HuH-7.5 (cell line): ENCODE results near the gene FZR1.
"Not testable (repeated sequence)": the region's sequence is repeated elsewhere in the genome, so short reads cannot be mapped to it uniquely, and the experiment has no call there.

Experiments
- DNase-seq: peaks from one replicate; pipeline ENCODE4 v3.0.0; 2011; ENCODE audit warnings: low spot score

FZR1 gene

DNA sequence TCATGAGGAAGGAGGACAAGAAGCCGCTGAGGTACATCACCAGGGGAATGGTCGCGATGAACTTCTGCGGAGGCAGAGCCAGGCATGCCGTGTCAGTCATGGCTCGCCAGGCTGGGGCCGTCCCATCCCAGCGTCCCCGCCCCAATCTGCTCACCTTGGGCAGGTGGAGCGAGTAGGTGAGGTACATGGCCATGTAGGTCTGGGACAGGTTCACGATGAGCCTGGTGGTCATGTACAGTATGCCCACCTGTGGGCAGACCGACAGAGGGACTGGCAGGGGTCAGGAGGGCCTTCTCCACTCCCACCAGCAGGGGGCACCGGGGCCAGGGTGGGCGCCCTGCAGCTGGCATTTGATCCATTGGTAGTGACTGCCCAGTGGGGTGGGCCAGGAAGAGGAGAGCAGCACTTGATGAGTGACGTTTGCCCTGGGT lies 41.2 kb downstream of the FZR1 start:
- DNase-seq = no peak

DNA sequence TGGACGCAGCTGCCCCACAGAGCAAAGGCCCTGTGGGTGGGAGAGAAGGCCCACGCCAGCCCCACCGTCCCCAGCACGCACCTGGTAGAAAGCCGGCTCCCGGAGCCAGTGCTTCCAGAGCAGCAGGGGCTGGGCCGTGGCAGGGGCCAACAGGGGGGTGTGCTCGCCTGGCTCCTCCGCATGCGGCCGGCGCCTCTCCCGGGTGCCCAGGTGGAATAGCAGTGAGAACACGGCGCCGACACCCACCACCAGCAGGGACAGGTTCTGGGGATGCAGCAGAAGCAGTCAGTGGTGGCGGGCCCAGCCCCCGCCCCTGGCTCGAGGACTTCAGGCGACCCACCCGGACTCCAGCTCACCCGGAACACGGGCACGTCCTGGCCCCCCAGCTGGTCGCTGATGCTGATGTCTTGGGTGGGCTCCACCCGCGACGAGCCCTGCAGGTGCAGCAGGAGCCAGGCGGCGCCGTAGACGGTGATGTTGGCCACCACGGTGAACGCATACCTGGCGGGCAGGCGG lies 41.7 kb downstream of the FZR1 start:
- no peak for DNase-seq

DNA sequence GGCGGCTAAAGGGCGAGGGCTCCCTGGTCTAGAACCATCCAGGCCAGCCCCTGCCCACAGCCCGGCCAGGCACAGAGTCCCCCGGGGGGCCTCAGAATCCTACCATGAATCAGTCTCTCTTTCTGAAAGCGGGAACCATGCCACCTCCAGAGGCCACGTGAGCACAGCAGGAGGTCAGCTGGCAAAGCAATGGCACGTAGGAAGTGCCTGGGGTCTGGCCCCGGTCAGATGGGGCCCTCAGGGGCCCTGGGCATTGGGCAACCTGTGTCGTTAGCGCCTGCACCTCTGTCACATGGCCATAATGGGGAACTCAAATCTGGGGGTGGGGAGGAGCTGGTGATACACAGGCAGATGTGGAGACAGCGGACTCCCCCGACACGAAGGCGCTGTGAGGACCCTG lies 42.5 kb downstream of the FZR1 start:
- DNase-seq = no peak

DNA sequence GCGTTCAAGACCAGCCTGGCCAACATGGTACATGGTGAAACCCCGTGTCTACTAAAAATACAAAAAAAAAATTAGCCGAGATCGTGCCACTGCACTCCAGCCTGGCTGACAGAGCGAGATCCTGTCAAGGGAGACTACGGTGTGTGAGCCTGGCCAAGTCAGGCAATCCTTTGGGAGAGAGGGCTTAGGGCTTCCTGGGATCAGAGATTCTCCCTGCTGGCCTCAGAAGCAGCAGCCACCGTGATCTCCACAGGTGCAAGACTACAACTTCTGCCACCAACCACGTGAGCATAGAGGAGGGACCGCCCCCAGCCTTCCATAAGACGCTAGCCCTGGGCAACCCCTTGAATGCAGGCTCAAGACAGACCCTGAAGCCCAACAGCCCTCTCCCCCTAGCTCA lies 43.7 kb downstream of the FZR1 start:
- DNase-seq = no peak

DNA sequence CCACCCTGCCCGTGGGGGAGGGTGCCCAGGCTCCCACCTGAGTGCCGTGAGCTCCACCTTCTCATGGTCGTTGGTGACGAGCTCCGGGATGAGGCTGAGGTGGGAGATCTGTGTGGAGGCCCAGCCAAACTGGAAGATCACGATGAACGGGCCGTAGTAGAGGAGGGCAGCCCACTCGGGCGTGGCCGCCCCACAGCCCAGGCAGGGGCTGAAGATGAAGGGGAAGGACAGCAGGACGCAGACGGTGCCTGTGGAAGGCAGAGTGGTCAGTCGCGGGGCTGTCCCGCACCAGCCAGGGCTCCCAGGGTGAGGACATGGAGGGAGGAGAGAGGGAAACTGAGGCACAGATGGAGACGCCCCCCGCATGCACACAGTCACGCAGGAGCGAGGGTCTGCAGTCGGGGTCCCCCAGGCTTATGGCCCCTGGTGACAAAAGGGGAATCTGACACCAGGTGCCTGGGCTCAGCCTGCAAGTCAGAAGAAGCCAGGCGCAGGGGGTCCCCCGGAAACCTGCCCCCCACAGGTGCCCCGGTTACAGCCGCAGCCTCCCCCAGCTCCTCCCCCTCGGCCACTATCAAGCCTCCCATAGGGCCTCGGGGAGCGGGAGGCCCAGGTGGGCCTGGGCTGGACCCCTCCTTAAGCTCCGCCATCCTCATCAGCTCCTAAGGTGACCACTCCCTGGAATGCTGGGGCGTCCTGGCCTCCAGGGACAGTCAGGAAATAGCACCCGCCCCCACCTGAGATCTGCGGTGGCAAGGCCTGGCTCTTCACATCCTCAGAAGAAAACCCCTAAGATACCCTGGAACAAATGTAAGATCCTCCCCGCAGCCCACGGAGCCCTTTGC lies 45.1 kb downstream of the FZR1 start:
- no peak for DNase-seq

DNA sequence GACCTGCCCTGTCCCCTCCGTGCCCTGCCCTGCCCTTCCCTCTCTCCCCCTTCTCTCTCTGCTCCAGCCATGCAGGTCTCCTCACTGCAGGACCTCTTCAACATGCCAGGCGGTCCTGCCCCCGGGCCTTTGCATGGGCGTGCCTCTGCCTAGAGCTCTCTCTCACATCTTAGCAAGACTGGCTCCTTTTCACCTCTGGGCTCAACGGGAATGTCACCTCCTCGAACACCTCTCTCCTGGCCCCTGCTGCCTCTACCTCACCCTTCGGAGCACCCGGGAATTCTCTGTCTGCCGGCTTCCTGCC lies 45.6 kb downstream of the FZR1 start:
- DNase-seq = no peak

DNA sequence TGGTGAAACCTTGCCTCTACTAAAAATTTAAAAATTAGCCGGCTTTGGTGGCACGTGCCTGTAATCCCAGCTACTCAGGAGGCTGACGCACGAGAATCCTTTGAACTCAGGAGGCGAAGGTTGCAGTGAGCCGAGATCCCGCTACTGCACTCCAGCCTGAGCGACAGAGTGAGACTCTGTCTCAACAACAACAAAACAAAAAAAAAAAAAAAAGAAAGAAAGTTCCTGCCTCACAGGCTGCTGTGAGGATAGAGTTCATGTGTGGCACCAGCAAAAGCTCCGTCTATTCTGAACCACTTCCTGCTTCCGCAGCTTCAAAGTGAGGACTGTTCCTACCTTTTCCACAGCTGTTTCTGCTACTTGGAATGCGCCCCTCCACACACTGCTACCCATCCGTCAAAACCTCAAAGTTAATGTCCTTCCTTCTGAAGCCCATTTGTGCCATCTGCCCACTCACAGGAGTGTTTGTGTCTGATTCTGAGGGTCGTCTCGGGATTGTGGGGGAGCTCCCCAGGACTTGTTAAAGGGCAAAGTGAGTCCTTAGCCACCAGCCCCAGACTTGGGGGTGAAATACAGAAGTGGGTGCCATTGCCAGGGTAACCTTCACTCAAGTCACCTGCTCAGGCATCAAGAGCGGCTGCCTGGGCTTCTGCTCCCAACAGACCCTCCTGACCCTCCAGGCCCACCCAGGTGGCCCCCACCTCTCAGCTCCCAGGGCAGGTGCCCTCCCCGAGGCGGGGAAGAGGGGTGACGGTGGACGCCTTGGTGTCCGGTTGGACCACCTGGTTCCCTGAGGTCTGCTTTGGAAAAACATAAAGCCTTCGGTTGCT lies 48.4 kb downstream of the FZR1 start:
- DNase-seq = no peak

DNA sequence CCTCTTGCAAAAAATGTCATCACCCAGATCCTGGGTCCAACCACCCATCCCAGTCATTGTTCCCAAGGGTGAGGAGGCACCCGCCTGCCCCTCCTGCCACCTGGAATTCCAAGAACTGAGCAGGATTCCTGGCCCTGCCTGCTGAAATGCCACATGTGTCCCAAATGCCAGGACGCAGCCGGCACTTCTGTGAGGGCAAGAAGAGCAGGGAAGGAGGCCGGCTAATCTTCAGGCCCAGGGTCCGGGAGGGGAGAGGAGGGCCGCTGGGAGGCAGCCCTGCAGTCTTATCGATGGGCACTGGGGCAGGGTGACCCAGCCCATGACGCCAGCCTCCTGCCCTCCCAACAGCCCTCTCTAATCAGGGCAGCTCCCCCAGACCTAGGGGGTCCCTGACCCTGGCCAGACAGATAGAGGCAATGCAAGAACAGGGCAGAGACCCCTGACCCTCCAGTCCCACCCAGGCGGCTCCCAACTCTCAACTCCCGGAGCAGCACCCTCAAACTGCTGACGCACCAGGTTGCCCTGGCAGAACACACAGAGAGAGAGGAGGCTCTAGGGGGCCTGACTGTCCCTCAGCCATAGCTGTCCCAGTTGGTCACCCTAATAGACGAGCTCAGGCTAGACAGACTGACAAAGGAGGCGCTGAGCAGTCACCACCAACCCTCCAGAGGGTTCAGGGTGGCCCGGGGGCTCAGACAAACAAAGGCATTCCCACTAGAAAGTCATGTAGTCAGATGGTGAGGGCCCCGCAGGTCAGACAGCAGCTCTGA lies 49.7 kb downstream of the FZR1 start:
- DNase-seq = no peak

DNA sequence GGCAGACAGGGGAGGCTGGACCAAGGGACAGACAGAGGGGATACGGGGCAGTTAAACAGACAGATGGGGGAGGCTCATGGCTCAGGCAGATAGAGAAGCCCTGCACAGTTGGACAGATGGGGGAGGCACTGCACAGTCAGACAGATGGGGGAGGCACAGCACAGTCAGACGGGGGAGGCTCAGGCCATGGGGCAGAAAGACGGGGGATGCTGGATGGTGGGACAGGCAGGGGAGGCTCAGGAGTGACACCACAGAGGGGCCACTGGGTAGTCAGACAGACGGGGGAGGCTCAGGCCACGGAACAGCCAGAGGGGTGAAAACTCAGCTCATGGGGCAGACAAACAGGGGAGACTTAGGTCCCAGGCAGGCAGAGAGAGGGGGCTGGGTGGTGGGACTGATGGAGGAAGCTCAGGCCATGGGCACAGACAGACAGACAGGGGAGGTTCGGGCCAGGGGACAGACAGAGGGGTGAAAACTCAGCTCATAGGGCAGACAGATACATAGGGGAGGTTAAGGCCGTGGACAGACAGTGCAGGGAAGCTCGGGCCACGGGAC lies 50.4 kb downstream of the FZR1 start:
- DNase-seq = no peak

DNA sequence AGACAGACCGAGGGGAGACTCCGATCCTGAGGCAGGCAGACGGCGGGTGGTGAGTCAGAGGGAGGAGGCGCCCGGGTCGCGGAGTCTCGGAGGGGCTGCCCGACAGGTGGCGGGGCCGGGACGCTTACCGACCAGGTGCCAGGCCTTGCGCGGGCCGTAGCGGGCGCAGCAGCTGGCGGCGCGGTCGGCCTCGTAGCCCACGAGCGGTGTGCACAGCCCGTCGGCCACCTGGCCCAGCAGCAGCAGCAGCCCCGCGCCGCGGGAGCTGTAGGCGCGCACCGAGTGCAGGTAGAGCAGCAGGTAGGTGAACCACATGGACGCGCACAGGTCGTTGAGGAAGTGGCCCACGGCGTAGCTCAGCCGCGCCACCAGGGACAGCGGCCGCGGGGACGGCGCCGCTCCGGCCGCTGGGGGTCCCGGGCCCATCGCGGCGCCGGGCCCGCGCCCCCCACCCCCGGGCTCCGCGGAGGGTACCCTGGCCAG lies 50.9 kb downstream of the FZR1 start:
- peak; percentile 68 for DNase-seq

DNA sequence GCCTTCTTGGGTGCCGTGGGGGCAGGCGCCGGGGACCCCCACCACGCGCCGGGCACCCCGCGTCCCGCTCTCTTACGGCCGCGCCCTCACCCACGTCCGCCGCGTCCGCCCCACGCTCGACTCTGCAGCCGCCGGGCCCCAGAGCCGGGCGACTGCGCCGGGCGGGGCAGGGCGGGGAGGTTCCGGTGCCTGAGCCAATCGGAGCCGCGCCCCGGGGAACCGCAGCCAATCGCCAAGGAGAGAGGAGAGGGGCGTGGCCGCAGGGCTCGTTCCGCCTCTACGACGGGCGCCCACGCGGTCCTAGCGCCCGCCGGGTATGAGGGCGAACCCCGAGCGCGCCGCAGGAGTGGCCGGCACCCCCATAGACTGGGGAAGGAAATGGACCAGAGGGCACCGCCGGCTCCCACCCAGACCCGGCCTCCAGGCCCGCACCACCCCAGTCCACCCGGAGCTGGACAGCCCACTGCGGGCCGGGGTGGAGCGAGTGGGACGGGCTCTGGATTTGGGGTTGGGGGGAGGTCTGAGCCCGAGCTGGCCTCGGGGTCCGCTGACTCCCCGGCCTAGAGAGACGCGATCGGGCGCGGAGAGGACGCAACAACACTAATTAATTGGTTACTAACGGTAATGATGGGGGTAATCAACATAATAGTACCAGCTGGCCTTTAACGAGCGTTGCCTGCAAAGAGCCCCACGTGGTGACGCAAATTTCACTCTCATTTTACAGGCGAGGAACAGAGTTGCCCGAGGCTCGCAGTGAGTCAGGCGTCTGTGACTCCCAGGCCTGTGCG lies 51.5 kb downstream of the FZR1 start, which contains the start of gene MFSD12:
Gene MFSD12 (minus strand): TSS at position 126 of the 788 bp plus-strand sequence. CDS start 183 bp downstream, outside the sequence.
- peak; percentile 100 for DNase-seq

DNA sequence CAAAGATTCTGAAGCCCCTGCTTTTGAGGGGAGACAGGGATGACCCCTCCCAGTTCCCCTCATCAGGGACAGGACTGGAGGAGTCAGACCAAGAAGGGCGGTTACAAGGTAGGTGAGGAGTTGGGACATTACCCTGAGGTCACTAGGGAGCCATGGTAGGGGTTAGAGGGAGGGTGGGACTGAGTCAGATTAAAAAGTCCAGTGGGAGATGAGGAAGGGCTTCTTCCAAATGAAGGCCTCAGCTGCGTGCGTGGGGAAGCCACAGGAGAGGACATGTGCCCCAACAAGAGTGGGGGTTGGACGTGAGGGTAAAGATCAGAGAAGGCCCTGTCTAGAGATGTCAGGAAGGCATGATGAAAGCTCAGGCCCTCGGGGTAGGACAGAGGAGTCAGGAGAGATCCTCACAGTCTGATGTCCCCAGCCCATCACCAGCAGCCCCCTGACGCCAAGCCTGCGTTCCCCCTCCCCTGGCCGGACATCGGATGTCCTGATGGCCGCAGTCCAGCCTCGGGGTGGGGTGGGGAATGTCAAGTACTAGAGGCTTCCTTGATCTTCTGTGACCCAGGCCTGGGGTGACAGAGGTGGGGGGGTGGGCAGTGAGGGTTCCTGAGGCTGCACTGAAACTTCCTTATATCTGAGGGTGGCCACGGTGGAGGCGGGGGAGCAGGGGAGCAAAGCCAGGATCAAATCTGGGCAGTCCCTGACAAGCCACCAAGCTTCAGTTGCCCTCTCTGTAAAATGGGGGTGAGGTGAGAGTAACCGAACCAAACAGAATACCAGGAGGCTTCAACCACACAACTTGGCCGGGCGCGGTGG lies 57.8 kb downstream of the FZR1 start:
- no peak for DNase-seq

DNA sequence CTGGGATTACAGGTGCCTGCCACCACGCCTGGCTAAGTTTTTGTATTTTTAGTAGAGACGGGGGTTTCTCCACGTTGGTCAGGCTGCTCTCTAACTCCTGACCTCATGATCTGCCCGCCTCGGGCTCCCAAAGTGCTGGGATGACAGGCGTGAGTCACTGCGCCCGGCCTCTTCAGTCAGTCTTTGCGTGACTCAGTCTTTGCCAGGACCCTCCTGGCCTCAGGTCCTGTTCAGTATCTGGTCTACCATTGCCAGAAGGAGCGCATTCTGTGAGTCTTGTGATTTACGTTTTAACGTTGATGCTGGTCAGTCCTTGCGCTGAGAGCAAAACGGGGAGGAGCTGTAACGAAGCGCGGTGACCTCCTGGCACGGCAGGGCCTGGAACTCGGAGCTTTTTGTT lies 59.0 kb downstream of the FZR1 start:
- no peak for DNase-seq

DNA sequence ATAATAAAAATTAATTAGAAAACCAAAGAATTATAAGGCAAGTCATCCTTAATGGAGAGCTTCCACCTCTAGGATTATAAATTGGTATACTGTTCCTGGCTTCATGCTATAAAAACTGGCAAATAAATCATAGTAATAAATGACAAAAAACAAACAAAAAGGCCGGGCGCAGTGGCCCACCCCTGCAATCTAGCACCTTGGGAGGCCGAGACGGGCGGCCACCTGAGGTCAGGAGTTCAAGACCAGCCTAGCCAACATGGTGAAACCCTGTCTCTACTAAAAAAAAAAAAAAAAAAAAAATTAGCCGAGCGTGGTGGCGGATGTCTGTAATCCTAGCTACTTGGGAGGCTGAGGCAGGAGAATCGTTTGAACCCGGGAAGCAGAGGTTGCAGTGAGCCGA lies 63.9 kb downstream of the FZR1 start:
- not testable (repeated sequence) for DNase-seq

DNA sequence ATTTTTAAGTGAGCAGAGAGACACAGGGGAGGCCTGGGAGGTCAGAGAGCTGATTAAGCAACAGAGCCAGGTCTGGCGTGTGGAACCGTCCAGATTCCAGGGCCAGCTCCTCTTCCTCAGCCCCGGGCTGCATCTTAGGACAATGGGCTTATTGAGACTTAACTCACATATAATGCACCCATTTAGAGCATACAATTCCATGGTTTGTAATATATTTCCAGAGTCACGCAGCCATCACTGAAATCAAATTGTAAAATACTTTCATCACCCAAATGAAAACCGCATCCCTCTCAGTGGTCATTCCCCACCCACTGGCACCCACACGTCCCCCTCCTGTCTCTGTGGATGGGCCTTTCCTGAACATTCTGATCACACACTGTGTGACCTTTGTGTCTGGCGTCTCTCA lies 64.5 kb downstream of the FZR1 start:
- DNase-seq = no peak

DNA sequence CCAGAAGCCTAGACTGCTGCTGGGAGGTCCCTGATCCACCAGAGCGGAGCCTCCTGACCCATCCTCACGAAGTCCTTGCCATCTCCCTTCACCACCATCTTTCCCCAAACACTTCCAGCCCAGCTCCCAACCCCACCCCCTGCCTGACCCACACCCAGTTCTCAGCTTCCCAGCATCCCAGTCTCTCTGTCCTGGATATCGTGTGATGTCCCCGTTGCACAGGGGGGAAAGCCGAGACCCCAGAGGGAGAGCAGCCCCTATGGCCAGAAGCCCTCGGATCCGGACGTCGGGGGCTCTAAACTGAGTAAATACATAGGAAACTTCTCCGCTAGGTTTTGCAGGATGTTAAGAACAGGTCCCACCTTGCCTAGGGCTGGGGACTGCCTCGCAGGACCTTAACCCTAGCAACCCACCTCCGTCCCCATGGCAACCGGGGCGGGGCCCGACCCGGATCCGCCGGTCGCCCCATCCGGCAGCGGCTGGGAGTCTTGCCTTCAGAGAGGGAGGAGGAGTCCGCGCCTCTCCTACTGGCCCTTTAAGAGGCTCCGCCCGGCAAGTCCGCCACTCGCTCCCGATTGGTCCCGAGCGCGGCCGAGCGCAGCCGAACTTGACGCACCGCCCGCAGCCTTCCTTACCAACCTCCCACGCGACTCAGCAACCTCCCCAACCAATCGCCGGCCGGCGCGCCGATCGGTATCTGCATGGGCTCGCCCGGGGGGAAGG lies 66.2 kb downstream of the FZR1 start:
- DNase-seq = peak; percentile 99

DNA sequence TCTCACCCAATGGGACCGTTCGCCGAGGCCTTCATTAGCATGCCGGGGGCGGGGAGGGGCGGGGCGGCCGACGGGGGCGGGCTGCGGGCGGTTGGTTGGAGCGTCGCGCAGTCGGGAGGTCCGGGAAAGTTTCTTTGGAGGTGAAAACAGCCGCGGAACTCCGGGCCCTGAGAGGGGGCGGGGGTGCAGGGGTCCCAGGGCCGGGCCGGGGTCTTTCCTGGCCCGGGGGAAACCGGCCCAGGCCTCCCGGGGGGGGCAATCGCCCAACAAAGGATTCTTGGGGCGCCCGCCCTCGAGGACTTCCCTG lies 66.7 kb downstream of the FZR1 start, which contains the start of gene HMG20B:
Gene HMG20B (plus strand): TSS at position 90 of the 307 bp plus-strand sequence. CDS start 366 bp downstream, outside the sequence.
- no peak for DNase-seq

DNA sequence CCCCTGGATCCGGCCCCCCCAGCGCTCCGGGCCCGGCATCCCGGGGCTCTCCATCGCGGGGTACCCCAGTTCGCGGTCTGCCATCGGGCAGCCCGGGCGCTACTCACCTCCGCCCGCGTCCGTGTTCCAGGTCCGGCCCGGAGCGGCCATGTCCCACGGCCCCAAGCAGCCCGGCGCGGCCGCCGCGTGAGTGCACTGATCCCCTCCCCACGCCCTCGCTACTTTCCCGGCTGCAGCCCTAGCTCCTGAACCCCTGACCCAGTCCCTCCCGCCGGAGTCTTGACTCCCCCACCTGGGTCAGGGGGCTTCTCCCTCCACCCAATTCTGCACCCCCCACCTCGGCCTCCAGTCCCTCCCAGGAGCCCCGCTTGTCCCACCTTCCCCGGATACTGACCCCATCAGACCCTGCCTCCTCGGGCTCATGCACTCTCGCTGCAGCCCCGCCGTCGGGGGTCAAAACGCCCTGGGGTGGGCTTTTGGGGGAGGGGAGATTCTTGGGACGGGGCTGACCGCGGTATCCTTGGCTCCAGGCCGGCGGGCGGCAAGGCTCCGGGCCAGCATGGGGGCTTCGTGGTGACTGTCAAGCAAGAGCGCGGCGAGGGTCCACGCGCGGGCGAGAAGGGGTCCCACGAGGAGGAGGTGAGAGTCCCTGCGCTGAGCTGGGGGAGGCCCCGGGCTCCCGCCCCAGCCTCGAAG lies 67.2 kb downstream of the FZR1 start:
- DNase-seq = peak; percentile 23
